Activated CD8-positive, alpha-beta T cell treated with anti-CD3 and anti-CD28 coated beads for 36 hours (primary cell): ENCODE data around the gene CLPSL2. TPM values are rescaled to one million over a fixed set of nuclear protein-coding genes. Genes with fewer than 3 reads are reported as not detected.

Experiments
- ATAC-seq: fragments of 200-7000 bp; cut with Tn5 transposase; one replicate; pipeline ENCODE4 v1.10.0; 2021; ENCODE audit warnings: mild to moderate bottlenecking, moderate library complexity
- CTCF ChIA-PET: fragments of 350-600 bp; sonication (Branson Sonifier 250); formaldehyde crosslinking; loops from one replicate; lab custom pipeline; 2021; ENCODE audit warnings: antibody characterized with exemption; lab: Charles Lee
- POLR2A ChIA-PET: fragments of 350-600 bp; sonication (Branson Sonifier 250); formaldehyde crosslinking; loops from one replicate; lab custom pipeline; 2021; ENCODE audit warnings: antibody characterized with exemption; lab: Charles Lee
- DNase-seq: peaks from one replicate; pipeline ENCODE4 v3.0.0-alpha.2; 2020
- H3K27ac Mint-ChIP-seq: one replicate; pipeline ENCODE4 v1.8.0; 2021; ENCODE audit warnings: mild to moderate bottlenecking, mixed read lengths
- H3K27me3 Mint-ChIP-seq: one replicate; pipeline ENCODE4 v1.8.0; 2021; ENCODE audit warnings: mixed read lengths
- H3K36me3 Mint-ChIP-seq: one replicate; pipeline ENCODE4 v1.8.0; 2021; ENCODE audit warnings: low read depth, mixed read lengths
- H3K4me1 Mint-ChIP-seq: one replicate; pipeline ENCODE4 v1.8.0; 2021; ENCODE audit warnings: low read depth, mixed read lengths
- H3K4me3 Mint-ChIP-seq: one replicate; pipeline ENCODE4 v1.8.0; 2021; ENCODE audit warnings: mild to moderate bottlenecking, moderate library complexity, mixed read lengths
- H3K9me3 Mint-ChIP-seq: one replicate; pipeline ENCODE4 v1.8.0; 2021; ENCODE audit warnings: mixed read lengths
- intact Hi-C: fragments of 100-400 bp; cut with micrococcal nuclease; formaldehyde crosslinking; loops from one replicate; pipeline ENCODE4 v1.10.0; 2022
- total RNA-seq, 2 experiments: library from RNA; stranded (reverse); gene quantifications; one replicate each; pipeline ENCODE4 v1.2.3, GENCODE V29; 2021
- TF ChIP-seq, protein P1 (sequence below): fragments of 200-600 bp; IDR thresholded peaks from one replicate; pipeline ENCODE4 v1.8.0; 2022; ENCODE audit warnings: antibody characterized with exemption, mild to moderate bottlenecking

Gene CLPSL2
- total RNA-seq, 2 experiments from 2014 or later: not detected

DNA sequence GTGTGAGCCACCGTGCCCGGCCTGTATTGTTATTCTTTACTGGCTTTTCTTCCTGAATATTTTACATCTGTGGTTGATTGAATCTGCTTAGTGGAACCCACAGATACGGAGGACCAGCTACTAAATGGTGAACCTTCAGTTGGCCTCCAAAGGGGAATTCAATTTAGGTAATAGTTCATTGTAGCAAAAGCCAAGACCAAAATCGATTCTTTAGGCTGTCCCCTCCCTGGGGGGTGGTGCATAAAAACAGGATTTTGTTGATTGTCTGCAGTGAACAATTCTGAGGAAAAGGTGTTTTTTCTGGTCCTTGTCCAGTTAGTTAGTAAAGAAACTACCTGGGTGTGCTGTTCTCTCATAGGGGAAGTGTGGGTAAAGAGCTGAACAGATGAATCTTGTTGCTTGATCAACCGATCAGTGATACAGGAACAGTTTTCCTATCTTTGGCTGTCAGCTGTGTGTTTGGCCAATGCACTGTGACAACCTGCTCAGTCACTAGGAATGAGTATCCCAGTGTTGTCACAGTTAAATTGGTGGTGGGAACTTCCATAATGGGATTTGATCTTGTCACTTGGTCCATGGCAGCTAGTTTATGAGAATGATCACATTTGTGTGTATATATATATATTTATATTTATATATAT is 48.3 kb downstream of the CLPSL2 start:
- H3K36me3 Mint-ChIP-seq: no peaks in the 10 kb centered on the region
- no peaks in the 10 kb centered on the region for H3K4me1 Mint-ChIP-seq
- DNase-seq: no peak
- H3K9me3 Mint-ChIP-seq: no peaks in the 10 kb centered on the region
- no peak for ATAC-seq
- H3K4me3 Mint-ChIP-seq: no peak overlapping the region
- CTCF ChIA-PET: no interaction called here
- POLR2A ChIA-PET: interaction anchor here (0.6 kb wide), 1 partner anchor 65 kb away, joined by 3 read pairs; no protein-coding TSS in a partner anchor
- peaks cover 5% of the 10 kb centered on the region for H3K27me3 Mint-ChIP-seq
- TF ChIP-seq, protein P1, sequence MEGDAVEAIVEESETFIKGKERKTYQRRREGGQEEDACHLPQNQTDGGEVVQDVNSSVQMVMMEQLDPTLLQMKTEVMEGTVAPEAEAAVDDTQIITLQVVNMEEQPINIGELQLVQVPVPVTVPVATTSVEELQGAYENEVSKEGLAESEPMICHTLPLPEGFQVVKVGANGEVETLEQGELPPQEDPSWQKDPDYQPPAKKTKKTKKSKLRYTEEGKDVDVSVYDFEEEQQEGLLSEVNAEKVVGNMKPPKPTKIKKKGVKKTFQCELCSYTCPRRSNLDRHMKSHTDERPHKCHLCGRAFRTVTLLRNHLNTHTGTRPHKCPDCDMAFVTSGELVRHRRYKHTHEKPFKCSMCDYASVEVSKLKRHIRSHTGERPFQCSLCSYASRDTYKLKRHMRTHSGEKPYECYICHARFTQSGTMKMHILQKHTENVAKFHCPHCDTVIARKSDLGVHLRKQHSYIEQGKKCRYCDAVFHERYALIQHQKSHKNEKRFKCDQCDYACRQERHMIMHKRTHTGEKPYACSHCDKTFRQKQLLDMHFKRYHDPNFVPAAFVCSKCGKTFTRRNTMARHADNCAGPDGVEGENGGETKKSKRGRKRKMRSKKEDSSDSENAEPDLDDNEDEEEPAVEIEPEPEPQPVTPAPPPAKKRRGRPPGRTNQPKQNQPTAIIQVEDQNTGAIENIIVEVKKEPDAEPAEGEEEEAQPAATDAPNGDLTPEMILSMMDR: no peak
- no peak overlapping the region for H3K27ac Mint-ChIP-seq
- intact Hi-C loops: no loop called here

Other genes with a start within 250 kb of the CLPSL2 start
- gene FKBP5, start 87.7 kb upstream of the CLPSL2 start, total RNA-seq: 10 to 100 TPM; 90.6 to 93.4 TPM
- 1 to 10 TPM; 1.0 to 1.1 TPM for gene ARMC12, start 39.6 kb upstream of the CLPSL2 start, total RNA-seq
- gene CLPSL1, start 4.4 kb downstream of the CLPSL2 start, total RNA-seq: not detected
- gene CLPS, start 20.7 kb downstream of the CLPSL2 start, total RNA-seq: not detected
- gene LHFPL5, start 28.8 kb downstream of the CLPSL2 start, total RNA-seq: not detected
- gene SRPK1, start 144.5 kb downstream of the CLPSL2 start, total RNA-seq: 100 to 1,000 TPM; 117 to 133 TPM
- gene SLC26A8, start 248.0 kb downstream of the CLPSL2 start, total RNA-seq: not detected